Neural progenitor cell (in vitro differentiated cells): Measurements from ENCODE around the gene POLR2J.

Experiments
- EZH2 ChIP-seq: fragments of 200-600 bp; sonication (generic); IDR thresholded peaks from 2 replicates; pipeline ENCODE4 v1.6.1; 2017; ENCODE audit warnings: antibody characterized with exemption, mild to moderate bottlenecking, moderate library complexity
- EZH2phosphoT487 ChIP-seq: fragments of 200-600 bp; sonication (generic); IDR thresholded peaks from 2 replicates; pipeline ENCODE4 v1.6.1; 2017; ENCODE audit warnings: antibody characterized with exemption
- TF ChIP-seq, protein P1 (sequence below): fragments of 200-600 bp; sonication (generic); IDR thresholded peaks from 2 replicates; pipeline ENCODE4 v1.5.1; 2017; ENCODE audit warnings: antibody characterized with exemption, mild to moderate bottlenecking

DNA sequence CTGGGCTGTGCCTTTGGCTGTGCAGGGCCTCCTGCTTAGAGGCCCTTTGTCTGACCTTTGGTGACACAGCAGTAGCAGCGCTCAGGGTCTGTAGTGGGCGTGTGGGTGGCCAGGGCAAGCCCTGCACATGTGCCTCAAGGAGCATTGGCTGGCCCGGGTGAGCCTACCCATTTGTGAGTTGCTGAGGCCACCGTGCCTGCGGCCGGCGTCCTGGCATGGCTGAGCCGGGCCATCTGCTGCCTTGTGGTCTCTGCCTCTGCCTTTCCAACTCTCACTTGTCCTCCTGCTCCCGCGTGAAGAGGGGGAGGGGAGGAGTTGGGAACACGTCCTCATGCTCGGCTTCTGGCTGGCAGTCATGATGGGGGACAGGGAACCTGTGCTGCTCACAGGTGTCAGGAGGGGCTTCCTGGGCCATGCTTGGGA lies 54.6 kb downstream of the POLR2J start:
- TF ChIP-seq, protein P1, sequence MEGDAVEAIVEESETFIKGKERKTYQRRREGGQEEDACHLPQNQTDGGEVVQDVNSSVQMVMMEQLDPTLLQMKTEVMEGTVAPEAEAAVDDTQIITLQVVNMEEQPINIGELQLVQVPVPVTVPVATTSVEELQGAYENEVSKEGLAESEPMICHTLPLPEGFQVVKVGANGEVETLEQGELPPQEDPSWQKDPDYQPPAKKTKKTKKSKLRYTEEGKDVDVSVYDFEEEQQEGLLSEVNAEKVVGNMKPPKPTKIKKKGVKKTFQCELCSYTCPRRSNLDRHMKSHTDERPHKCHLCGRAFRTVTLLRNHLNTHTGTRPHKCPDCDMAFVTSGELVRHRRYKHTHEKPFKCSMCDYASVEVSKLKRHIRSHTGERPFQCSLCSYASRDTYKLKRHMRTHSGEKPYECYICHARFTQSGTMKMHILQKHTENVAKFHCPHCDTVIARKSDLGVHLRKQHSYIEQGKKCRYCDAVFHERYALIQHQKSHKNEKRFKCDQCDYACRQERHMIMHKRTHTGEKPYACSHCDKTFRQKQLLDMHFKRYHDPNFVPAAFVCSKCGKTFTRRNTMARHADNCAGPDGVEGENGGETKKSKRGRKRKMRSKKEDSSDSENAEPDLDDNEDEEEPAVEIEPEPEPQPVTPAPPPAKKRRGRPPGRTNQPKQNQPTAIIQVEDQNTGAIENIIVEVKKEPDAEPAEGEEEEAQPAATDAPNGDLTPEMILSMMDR, result no peak
- no peak for TF ChIP-seq EZH2
- TF ChIP-seq EZH2phosphoT487, result no peak
